ENCODE measurements around the gene ZBTB43.

The ZBTB43 gene

DNA sequence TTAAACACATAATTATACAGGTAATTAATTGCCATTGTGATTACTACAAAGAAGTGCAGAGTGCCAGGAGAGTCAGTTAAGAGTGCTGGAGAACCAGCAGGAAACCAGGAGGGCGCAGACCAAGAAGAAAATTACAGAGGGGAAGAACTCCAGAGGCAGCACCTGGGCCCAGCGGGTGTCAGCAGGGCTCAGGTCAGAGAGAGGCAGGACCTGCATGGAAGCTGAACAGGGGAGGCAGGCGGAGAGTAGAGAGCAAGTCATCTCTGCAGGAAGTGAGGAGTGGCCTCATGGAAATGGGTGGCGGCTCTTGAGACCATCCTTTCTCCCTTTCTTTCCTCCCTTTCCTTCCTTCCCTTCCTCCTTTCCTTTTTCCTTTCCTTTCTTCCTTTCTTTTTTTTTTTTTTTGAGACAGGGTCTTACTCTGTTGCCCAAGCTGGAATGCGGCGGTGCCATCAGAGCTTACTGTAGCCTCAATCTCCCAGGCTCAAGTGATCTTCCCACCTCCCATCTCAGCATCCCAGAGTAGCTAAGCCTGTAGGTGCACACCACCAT lies 51.6 kb downstream of the ZBTB43 start:
- TF ChIP-seq TCF12 (IDR thresholded peaks at IDR 0.05; ENCODE audit: low read depth) (0 out of 2 replicates have a peak, but pooled peaks have one; percentile 17), TAF1 (IDR thresholded peaks at IDR 0.05; ENCODE audit: low read depth) (no peak)

DNA sequence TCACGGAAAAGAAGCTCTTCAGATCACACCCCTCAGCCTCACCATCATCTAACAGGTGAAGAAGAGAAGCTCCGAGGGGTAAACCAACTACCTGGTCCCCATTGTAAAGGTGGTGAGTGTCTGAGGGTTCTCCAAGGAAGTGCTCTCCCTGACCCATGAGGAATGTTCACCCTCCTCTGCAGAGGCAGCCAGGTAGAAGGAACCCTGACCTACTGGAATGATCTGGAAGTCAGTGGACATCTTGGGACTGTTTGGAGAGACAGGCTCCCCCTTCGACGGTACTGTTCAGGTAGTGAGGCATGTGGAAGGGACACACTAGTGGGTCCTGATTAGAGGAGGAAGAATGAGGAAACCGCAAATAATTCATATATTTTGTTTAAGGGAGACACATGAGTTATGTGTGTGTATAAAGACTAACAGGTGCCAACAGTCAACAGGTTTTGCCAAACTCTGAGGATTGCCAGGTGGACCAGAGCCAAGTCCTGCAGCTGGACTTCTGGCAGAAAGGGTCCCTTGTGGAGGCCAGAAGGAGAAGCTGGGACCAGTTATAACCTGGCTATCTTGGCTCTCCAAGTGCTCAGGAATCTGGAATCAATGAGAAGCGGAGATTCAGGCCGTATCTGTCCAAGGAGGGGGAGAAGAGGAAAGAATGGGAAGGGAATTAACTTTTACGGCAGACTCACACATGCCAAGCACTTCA lies 52.6 kb downstream of the ZBTB43 start:
- TF ChIP-seq NFIC (IDR thresholded peaks at IDR 0.05) (peak; percentile 59; the same call in 1 of the 2 replicates), TCF12 (IDR thresholded peaks at IDR 0.05; ENCODE audit: low read depth) (no peak)

DNA sequence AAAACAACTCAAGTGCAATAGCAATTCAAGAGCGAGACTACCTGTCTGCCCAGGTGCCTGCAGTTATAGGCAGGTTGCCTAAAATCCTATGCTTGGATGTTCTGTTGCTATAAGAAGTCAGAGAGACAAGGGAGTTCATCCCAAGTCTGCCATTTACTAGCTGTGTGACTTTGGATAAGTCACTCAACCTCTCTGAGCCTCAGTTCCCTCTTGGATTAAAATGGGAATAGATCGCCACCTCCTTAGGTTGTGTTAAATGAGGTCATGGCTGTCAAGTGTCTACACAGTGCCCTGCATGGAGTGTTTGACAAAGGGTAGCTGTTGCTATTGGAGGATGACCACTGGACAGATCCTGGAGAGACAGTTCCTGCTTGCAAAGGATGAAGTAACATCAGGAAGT lies 54.3 kb downstream of the ZBTB43 start:
- TF ChIP-seq YY1 (IDR thresholded peaks at IDR 0.05; ENCODE audit: low read depth) (no peak), FOXM1 (IDR thresholded peaks at IDR 0.05; ENCODE audit: borderline replicate concordance, low read depth) (no peak), TAF1 (IDR thresholded peaks at IDR 0.05; ENCODE audit: low read depth) (no peak), RAD21 (IDR thresholded peaks at IDR 0.05; ENCODE audit: low read depth) (no peak), NFIC (IDR thresholded peaks at IDR 0.05) (no peak), TCF12 (IDR thresholded peaks at IDR 0.05; ENCODE audit: low read depth) (no peak), ZBTB7A (IDR thresholded peaks at IDR 0.05; ENCODE audit: low read depth) (no peak), EP300 (IDR thresholded peaks at IDR 0.05; ENCODE audit: borderline replicate concordance) (no peak), EGR1 (IDR thresholded peaks at IDR 0.05) (no peak), CEBPB (IDR thresholded peaks at IDR 0.05) (no peak), CREB1 (IDR thresholded peaks at IDR 0.05; ENCODE audit: low read depth) (no peak)
- TF ChIP-seq, protein P1, sequence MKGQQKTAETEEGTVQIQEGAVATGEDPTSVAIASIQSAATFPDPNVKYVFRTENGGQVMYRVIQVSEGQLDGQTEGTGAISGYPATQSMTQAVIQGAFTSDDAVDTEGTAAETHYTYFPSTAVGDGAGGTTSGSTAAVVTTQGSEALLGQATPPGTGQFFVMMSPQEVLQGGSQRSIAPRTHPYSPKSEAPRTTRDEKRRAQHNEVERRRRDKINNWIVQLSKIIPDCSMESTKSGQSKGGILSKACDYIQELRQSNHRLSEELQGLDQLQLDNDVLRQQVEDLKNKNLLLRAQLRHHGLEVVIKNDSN (IDR thresholded peaks at IDR 0.05) = no peak
- TF ChIP-seq, protein P2, sequence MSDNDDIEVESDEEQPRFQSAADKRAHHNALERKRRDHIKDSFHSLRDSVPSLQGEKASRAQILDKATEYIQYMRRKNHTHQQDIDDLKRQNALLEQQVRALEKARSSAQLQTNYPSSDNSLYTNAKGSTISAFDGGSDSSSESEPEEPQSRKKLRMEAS (IDR thresholded peaks at IDR 0.05) = no peak

DNA sequence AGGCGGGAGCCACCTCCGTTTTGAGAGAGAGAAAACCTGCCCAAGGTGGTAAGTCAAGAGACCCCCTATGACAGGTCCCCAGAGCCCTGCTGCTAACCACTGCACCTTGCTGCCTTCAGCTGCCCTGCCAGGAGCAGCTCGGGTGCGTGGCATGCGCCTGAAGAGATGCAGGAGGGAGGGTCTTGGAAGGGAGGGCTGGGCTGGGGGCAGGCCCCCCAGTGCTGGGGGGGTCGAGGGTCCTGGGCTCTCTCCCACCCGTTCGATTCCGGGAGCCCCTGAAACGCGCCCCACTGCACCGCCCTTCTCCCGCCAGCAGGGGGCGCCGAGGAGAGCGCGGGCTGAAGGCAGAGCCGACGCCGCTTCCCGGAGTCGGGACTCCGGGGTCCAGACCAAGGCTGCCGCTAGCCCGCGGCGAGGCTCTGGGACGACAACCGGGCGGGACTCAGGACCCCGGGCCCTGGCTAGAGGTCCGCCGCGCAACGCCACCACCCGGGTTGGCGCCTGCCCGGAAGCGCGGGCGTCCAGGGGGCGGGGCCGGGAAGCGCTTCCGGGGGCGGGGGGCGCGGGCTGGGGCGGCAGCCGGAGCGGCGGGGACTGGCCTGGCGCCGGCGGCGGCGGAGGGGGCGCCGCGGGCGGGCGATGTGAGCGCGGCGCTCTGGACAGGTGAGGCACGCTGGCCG lies 55.4 kb downstream of the ZBTB43 start, which contains the start of gene ZBTB34:
Gene ZBTB34 (plus strand): TSS at position 563 of the 680 bp plus-strand sequence. CDS start 18,761 bp downstream, outside the sequence.
- TF ChIP-seq ZBTB7A (IDR thresholded peaks at IDR 0.05; ENCODE audit: low read depth) (peak; percentile 100), TAF1 (IDR thresholded peaks at IDR 0.05; ENCODE audit: low read depth) (peak; percentile 62; the same call in 1 of the 2 replicates), EGR1 (IDR thresholded peaks at IDR 0.05) (peak; percentile 52), FOXM1 (IDR thresholded peaks at IDR 0.05; ENCODE audit: borderline replicate concordance, low read depth) (no peak), EP300 (IDR thresholded peaks at IDR 0.05; ENCODE audit: borderline replicate concordance) (no peak), TCF12 (IDR thresholded peaks at IDR 0.05; ENCODE audit: low read depth) (no peak; the same call in 1 of the 2 replicates), TEAD4 (IDR thresholded peaks at IDR 0.05) (no peak), NFIC (IDR thresholded peaks at IDR 0.05) (no peak), RAD21 (IDR thresholded peaks at IDR 0.05; ENCODE audit: low read depth) (peak; percentile 28; the same call in 1 of the 2 replicates), CEBPB (IDR thresholded peaks at IDR 0.05) (no peak), YY1 (IDR thresholded peaks at IDR 0.05; ENCODE audit: low read depth) (no peak)
- TF ChIP-seq, protein P3, sequence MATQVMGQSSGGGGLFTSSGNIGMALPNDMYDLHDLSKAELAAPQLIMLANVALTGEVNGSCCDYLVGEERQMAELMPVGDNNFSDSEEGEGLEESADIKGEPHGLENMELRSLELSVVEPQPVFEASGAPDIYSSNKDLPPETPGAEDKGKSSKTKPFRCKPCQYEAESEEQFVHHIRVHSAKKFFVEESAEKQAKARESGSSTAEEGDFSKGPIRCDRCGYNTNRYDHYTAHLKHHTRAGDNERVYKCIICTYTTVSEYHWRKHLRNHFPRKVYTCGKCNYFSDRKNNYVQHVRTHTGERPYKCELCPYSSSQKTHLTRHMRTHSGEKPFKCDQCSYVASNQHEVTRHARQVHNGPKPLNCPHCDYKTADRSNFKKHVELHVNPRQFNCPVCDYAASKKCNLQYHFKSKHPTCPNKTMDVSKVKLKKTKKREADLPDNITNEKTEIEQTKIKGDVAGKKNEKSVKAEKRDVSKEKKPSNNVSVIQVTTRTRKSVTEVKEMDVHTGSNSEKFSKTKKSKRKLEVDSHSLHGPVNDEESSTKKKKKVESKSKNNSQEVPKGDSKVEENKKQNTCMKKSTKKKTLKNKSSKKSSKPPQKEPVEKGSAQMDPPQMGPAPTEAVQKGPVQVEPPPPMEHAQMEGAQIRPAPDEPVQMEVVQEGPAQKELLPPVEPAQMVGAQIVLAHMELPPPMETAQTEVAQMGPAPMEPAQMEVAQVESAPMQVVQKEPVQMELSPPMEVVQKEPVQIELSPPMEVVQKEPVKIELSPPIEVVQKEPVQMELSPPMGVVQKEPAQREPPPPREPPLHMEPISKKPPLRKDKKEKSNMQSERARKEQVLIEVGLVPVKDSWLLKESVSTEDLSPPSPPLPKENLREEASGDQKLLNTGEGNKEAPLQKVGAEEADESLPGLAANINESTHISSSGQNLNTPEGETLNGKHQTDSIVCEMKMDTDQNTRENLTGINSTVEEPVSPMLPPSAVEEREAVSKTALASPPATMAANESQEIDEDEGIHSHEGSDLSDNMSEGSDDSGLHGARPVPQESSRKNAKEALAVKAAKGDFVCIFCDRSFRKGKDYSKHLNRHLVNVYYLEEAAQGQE (IDR thresholded peaks at IDR 0.05; ENCODE audit: low read depth) = no peak
- TF ChIP-seq, protein P1 (IDR thresholded peaks at IDR 0.05) = no peak
- TF ChIP-seq, protein P2 (IDR thresholded peaks at IDR 0.05) = no peak

DNA sequence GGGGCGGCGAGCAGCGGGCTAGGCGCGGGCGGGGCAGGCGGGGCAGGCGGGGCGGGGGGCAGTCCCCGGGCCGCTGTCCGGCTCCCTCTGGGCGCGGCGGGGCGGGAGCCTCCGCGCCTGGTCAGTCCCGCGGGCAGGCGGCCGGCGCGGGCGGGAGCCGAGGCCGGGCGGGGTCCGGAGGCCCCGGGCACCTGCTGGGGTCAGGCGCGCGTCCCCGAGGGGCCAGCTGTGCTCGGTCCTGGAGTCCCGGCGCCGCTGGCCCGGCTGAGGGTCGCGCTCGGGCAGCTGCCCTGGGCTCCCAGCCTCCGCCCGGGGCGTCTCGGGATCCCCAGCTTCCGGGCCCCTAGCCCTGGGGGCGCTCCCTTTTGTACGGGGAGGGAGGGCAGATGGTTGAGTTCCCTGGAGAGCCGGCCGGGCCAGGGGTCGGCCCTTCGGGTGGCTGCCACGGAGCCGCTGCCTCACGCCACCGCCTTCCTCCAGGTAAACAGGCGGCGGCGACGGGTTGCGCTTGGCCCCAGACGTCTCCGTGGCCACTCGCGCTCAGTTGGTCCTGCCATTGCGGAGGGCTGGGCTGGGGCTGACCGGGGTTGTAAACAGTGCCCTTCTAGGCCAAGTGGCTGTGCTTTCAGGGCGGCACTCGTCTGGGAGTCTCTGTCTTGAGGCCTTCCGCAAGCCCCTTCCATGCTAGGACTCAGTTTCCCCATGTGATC lies 56.1 kb downstream of the ZBTB43 start:
- TF ChIP-seq, protein P1 (IDR thresholded peaks at IDR 0.05) = no peak
- 0 out of 2 replicates have a peak, but pooled peaks have one; percentile 26 for TF ChIP-seq YY1 (IDR thresholded peaks at IDR 0.05; ENCODE audit: low read depth)
- no peak for TF ChIP-seq EGR1 (IDR thresholded peaks at IDR 0.05)
- no peak for TF ChIP-seq TAF1 (IDR thresholded peaks at IDR 0.05; ENCODE audit: low read depth)
- TF ChIP-seq, protein P2 (IDR thresholded peaks at IDR 0.05) = no peak; the same call in 1 of the 2 replicates
- no peak for TF ChIP-seq NFIC (IDR thresholded peaks at IDR 0.05)
- TF ChIP-seq CREB1 (IDR thresholded peaks at IDR 0.05; ENCODE audit: low read depth) = no peak
- 0 out of 2 replicates have a peak, but pooled peaks have one; percentile 7 for TF ChIP-seq TCF12 (IDR thresholded peaks at IDR 0.05; ENCODE audit: low read depth)
- TF ChIP-seq RAD21 (IDR thresholded peaks at IDR 0.05; ENCODE audit: low read depth) = no peak; the same call in 1 of the 2 replicates
- TF ChIP-seq, protein P3 (IDR thresholded peaks at IDR 0.05; ENCODE audit: low read depth) = no peak
- TF ChIP-seq FOXM1 (IDR thresholded peaks at IDR 0.05; ENCODE audit: borderline replicate concordance, low read depth) = no peak
- peak; percentile 28; the same call in 1 of the 2 replicates for TF ChIP-seq ZBTB7A (IDR thresholded peaks at IDR 0.05; ENCODE audit: low read depth)
- no peak for TF ChIP-seq CEBPB (IDR thresholded peaks at IDR 0.05)
- no peak for TF ChIP-seq TEAD4 (IDR thresholded peaks at IDR 0.05)
- TF ChIP-seq EP300 (IDR thresholded peaks at IDR 0.05; ENCODE audit: borderline replicate concordance) = no peak
